GM18867 (cell line): Measurements from ENCODE around the gene ELAVL3.
"Not testable (repeated sequence)": the region's sequence is repeated elsewhere in the genome, so short reads cannot be mapped to it uniquely, and the experiment has no call there.

Experiments used
- ATAC-seq: cut with Tn5 transposase; IDR thresholded peaks from one replicate; pipeline ENCODE4 v1.9.1; 2021; ENCODE audit warnings: mild to moderate bottlenecking, moderate library complexity; ENCODE audit not compliant: unreplicated experiment

ELAVL3 gene

DNA sequence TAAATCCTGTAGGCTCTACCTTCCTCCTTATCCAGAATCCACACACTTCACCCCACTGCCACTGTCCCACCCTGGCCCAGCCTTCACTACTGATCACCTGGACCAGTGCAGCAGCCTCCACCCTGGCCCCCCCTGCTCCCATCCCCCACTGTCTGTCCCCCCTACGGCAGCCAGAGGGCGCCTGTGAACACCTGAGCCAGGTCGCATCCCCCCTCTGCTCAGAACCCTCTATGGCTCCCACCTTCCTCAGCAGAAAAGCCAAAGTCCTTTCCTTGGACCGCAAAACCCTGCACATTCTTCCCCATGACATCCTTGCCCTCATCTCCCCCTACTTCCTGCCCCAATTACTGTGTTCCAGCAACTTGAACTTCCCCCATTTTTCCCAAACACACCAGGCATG lies 20.6 kb downstream of the ELAVL3 start:
- no peak for ATAC-seq

DNA sequence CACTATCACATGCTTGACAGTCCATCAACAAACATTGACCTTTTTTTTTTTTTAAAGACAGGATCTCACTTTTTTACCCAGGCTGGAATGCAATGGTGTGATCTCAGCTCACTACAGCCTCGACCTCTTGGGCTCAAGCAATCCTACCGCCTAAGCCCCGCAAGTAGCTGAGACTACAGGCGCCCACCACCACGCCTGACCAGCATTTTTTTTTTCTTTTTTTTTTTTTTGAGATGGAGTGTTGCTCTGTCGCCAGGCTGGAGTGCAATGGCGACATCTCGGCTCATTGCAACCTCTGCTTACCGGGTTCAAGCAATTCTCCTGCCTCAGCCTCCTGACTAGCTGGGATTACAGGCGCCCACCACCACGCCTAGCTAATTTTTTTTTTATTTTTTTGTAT lies 21.9 kb downstream of the ELAVL3 start:
- not testable (repeated sequence) for ATAC-seq

DNA sequence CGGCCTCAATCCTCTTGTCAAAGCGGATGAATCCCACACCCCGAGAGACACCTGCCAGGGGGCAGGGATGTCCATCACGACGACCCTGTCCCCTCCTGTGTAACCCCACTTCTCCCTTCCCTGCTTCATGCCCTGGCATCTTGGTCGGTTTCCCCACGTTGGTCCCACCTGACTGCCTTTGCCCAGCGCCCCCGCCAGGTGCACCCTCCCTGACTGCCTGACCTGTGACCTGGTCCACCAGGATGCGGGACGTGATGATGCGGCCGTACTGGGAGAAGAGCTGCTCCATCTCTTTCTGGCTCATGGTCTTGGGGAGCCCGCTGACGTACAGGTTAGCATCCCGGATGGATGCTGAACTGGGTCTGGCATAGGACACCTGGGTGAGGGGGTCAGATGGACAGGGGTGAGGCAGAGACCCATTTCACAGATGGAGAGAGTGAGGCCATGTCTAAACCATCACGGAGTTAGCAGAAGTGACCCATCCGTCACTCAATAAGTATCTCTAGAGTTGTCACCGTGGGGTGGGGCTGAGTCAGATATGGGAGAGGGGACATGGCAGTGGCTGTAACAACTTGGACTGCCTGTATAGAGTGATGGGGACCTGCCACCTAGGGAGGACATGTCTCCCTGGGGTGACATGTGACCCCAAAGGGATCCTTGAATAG lies 22.5 kb downstream of the ELAVL3 start:
- ATAC-seq, result no peak

DNA sequence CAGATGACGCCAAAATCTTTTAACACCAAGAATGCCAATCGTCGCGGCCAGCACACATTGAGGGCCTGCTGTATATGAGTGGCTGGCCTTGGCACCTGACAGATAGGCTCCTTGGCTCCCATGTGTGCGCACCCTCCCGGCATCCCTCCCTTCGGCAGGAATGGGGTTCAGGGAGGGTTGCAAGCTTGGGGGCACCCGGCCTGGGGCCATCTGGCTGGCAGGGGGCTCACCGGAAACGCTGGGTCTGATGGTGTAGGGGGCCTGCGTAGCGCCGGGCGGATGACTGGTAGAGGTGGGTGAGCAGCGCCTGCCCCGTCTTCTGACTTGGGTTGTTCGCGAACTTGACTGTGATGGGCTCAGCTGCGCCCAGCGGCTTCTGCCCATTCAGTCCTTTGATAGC lies 23.0 kb downstream of the ELAVL3 start:
- ATAC-seq, result no peak

DNA sequence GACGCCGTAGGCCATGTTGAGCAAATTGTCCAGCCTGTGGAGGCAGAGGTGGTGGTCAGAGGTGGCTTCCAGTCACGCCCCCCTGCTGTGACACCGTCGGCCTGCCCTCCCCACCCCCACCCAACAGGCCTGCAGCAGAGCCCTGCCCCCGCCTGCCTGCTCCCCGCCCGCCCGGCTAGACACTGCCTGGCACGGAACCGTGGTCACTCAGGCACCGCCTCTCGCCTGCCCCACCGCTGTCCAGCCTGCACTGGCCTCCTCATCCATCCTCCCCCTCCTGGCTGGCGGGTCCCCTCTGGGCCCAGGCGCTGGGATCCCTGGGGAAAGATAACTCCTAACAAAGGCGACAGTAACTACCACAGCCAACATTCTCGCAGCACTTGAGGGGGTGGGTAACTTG lies 23.7 kb downstream of the ELAVL3 start:
- no peak for ATAC-seq

DNA sequence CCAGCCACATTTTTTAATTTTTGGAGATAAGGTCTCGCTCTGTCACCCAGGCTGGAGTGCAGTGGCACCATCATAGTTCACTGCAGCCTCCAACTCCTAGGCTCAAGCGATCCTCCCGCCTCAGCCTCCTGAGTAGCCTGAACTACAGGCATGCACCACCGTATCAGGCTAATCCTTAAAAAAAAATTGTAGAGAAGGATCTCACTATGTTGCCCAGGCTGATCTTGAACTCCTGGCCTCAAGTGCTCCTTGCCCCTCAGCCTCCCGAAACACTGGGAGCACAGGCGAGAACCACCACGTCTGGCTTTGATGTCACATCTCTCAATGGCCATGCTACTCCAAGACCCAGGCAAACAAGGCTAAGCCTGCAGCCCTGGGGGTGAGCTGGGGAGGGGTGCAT lies 24.2 kb downstream of the ELAVL3 start:
- no peak for ATAC-seq

DNA sequence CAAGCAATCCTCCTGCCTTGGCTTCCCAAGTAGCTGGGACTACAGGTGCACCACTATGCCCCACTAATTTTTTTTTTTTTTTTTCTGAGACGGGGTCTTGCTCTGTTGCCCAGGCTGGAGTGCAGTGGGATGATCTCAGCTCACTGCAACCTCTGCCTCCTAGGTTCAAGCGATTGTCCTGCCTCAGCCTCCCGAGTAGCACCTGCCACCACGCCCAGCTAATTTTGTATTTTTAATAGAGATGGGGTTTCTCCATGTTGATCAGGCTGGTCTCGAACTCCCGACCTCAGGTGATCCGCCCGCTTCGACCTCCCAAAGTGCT lies 25.7 kb downstream of the ELAVL3 start:
- not testable (repeated sequence) for ATAC-seq

DNA sequence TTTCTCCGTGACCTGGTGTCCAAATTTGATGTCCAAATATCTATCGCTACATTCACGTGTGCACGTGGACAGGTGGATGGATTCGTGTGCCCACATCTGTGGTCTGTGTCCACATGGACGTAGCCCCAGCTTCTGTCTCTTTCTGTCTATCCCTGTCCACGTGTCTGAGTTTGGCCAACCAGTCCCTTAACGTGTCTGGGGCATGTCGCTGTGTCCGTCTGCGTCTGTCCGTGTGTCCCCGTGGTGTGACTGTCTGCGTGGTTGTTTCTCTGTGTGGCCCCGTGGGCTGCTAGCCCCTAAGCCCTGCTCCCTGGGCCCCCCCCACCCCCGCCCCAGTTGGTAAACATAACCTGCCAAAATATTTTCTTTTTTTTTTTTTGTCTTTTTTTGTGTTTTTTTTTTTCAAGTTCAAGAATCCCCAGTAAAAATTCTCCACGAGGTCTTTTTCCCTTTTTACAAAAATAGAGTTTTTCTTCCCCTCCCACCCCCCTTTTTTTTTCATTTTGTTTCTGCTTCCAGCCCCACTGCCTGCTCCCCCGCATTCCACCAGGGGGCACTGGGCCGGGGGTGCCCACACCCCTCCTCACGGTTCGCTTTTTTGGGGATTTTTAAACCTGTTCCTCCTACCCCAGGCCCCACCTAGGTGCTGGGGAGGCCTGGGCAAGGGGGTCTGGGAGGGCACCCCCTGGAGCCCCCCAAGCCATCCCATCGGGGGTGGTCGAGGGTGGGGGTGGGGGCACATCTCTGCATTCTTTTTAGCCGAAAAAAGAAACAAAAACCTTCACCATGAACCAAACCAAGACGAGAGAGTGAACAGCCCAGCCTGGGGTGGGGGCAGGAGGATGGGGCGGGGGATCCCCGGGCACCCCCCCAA lies 27.1 kb downstream of the ELAVL3 start:
- no peak for ATAC-seq

DNA sequence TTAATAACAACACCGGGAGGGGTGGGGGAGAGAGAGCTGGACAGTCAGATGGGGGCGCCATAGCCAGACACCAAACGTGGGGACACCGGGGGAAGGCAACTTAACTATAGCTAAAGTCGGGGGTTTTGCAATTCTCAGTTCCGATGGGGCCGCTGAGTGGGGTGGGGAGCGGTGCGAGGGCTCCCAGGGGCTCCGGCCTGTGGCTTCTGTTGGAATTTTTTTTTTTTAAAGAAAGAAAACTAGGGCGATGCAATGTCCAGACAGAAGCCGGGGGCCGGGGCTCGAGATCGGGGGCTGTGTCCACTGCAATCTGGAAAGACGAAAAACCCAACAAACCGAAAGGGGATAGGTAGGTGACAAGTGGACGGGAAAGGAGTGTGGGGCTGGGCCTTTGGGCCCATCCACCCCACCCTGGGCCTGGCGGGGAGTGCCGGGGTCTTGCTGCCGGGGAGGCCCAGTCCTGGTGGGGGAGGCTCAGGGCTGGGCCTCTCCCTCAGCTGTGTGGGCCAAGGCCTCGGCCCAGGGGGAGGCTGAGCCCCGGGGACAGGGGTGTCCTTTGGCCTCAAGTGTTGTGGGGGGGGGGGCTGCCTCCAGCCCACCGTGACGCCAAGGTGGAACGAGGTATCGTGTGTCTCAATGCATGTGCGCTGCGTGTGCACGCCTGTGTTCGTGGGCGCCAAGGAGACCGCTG lies 28.1 kb downstream of the ELAVL3 start:
- no peak for ATAC-seq

DNA sequence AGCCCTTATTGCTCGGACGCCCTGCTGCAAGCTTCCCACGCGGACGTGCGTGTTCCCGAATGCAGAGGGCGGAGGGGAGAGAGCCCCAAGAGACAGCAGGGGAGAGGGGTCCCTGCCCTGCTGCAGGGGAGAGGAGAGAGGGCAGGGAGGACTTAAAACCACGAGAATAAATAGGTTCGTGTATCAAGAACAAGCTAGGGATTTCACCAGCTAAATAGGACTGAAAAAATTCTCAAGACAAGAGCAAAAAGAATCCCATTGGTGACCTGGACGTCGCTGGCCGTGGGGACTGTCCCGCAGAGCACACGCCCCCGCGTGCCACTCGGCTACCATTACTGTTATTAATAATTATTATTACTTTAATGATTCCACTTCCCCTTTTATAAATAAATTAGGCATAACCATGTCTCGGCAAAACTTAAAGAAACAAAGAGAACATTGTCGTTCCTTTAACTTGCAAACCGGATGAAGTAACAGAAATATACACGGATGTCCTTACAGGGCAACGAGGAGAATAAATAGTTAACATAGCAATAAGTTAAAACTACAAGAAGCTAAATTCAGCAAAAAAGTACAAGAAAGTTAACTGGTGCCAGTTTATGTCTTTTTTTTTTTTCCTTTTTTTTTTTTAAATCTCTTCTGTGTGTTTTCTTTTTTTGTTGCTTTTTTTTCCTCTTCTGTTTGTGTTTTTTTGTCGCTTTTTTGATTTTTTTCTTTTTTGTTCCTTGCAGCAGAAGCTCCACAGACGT lies 28.8 kb downstream of the ELAVL3 start:
- no peak for ATAC-seq

DNA sequence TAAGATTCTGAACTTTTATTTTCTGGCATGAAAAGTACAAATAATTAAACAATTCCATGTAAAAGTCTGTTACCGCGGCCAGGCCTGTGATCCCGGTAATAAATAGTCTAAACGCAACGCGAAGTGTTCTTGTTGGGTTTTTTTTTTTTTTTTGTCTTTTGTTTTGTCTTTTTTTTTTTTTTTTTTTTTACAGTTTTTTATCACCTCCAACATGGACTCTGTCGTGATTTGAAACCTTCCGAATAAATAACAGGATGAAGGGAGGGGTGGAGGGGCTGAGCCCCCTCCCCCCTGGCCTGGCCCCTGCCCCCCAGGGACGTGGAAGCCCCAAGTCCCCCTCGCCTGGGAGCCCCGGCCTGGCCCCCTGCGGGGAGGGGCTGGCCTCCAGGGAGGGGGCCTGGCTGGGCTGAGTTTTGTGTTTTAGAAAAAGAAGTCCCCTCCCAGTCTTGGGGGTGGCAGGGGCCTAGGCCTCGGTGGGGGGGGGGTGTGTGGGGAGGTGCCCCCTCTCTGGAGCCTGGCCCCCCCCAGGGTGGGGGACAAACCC lies 29.4 kb downstream of the ELAVL3 start:
- ATAC-seq, result no peak

DNA sequence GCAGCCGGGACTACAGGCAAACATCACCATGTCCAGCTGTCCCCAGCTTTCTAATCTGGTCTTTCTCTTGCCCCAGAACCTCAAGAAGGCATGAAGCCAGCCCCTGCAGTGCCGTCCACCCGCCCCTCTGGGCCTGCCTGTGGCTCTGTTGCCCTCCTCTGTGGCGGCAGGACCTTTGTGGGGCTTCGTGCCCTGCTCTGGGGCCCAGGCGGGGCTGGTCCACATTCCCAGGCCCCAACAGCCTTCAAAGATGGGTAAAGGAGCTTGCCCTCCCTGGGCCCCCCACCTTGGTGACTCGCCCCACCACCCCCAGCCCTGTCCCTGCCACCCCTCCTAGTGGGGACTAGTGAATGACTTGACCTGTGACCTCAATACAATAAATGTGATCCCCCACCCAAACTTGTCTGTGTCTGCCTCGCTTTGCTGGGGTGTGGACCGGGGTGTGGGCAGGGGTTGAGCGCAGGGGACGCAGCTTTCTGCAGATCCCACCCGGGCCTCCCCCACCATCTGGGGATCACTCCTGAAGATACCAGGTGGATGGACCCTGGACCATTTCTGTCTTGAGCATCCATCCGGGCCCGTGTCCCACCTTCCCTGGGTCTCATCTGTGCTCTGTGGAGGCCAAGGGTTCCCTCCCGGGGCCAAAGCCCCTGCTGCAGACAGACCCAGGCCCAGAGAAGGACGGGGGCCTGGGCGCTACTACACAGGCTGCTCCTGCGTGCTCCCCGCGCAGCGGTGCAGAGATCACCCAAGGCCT lies 30.1 kb downstream of the ELAVL3 start:
- ATAC-seq, result no peak

DNA sequence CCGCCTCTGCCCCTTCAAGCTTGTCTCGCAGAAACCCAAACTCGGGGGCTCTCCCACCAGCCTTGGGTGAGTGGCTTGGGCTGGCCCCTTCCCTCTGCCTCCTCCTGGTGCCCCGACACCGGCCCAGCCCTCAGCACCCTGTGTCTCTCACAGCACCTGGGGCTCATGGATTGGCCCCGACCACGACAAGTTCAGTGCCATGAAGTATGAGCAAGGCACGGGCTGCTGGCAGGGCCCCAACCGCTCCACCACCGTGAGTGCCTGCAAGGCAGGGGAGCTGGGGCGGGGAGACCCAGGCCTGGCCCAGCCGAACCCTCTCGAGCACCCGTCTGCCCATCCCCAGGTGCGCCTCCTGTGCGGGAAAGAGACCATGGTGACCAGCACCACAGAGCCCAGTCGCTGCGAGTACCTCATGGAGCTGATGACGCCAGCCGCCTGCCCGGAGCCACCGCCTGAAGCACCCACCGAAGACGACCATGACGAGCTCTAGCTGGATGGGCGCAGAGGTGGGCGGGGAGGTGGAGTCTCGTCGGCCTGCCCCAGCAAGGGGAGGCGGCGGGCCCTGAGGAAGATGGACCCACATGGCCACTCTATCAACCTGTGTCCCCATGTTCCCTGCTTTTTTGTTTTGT lies 31.8 kb downstream of the ELAVL3 start:
- no peak for ATAC-seq

DNA sequence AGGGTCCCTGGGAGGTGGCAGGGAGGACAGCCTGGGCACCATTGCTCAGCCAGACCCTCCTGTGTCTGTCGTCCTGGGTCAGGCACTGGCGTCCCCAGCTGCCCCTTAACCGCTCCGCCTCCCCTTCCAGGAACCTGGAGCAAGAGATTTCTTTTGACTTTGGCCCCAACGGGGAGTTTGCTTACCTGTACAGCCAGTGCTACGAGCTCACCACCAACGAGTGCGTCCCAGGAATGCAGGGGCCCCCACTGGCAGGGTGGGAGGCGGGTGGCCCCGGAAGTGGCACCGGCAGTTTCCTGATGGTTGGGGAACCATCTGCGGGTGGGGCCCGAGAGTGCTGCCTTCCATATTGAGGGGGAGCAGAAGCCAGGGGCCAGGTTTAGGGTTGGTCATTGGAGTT lies 32.4 kb downstream of the ELAVL3 start:
- ATAC-seq, result no peak

DNA sequence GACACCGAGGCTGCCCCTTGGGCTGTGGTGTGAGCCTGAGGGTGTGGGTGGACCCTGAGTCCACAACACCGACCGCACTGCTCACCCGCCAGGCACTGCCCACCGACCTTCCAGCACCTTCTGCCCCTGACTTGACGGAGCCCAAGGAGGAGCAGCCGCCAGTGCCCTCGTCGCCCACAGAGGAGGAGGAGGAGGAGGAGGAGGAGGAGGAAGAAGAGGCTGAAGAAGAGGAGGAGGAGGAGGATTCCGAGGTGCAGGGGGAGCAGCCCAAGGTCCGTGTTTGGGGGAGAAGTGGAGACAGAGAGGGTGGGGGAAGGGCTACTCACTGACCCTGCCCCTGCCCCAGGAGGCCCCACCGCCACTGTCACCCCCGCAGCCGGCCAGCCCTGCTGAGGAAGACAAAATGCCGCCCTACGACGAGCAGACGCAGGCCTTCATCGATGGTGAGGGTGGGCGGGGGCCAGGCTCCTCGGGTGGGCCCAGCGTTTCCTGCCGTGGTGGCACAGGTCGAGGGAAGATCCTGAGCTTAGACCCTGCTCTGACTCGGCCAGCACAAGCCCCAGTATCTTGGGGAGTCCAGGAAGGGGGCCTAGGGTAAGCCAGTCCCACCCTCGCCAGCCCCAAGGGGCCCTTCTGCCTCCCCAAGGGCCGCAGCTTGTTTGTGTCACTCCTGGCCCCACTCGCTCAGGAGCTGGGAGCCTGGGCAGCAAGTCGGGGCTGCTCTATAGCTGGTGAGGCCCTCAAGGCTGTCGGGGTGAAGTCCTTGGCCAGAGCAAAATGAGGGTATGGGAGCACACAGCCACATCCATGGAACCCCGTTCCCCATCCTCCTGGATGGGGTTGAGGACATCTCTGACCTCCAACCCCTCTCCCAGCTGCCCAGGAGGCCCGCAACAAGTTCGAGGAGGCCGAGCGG lies 33.2 kb downstream of the ELAVL3 start:
- ATAC-seq, result no peak

DNA sequence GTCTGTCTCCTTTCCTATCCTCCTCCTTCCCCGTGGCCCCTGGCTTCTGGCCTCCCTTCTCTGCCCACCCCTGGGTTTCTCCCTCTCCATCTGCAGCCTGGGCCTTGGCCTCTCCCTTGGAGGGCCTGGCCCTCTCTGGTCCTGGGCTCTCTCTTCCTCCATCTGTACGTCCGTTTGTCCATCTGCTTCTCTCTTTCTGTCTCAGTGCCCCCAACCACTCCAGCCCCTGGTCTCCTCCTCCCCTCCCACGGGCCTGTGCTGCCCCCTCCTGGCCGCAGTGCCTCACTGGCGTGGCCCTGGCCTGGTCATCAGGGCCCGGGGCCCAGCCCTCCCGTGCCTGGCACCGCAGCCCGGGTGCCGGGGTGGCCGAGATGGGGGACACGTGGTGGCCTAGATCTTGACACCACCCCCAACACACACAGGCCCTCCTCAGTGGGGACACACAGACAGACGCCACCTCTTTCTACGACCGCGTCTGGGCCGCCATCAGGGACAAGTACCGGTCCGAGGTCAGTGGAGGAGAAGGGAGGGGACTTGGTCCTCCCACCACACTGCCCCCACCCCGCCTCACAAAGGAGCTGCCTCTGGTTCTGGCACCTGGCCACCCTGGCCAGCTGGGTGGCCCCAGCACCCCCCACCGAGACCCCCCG lies 34.1 kb downstream of the ELAVL3 start:
- no peak for ATAC-seq

DNA sequence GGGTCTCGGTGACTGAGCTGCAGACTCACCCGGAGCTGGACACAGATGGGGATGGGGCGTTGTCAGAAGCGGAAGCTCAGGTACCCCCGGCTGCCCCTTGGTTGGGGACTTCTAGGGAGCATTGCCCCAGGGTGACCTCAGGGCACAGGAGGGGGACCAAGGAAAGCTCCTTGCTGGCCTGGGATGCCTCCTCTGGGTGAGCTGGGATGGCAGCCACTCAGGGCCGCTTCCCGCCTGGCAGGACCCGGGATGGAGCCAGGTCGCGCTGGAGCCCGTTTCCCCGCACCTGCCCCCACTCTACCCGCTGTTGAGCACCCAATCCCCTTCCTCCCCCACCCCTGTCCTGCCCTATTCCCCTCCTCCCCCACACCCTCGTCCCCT lies 34.6 kb downstream of the ELAVL3 start:
- ATAC-seq, result no peak

DNA sequence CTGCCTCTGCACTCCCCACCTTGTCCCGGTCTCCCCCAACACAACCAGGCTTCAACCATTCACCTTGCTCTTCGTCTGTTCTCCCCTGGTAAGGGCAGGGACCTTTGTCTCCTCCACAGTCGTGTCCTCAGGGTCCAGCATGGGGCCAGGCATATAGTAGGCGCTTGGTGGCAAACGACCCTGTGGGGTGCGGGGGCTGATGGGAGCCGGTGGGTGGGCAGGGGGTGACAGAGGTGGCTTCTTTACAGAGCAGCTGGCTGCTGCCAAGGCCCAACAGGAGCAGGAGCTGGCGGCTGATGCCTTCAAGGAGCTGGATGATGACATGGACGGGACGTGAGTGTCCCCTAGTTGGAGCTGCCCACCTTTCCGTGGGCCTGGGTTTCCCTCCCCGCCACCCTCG lies 35.7 kb downstream of the ELAVL3 start:
- ATAC-seq, result no peak
